OCI-LY7 (cell line): ENCODE data around the gene KPNA4.

ENCODE experiments used
- CTCF ChIP-seq: fragments of 200-600 bp; sonication (generic); conservative IDR thresholded peaks from 2 replicates; pipeline ENCODE4 v1.5.1; 2014; ENCODE audit warnings: mild to moderate bottlenecking, antibody characterized with exemption, low read length, moderate library complexity, mixed read lengths
- EZH2phosphoT487 ChIP-seq: fragments of 200-600 bp; sonication (generic); IDR thresholded peaks from 2 replicates; pipeline ENCODE4 v1.6.1; 2018; ENCODE audit warnings: low read depth, borderline replicate concordance, mild to moderate bottlenecking, mixed run types, antibody characterized with exemption, low read length, moderate library complexity, mixed read lengths

- TF ChIP-seq CTCF: no peak
- TF ChIP-seq EZH2phosphoT487: no peak
These were observed 89.5 kb downstream of the KPNA4 start for GRCh38 chr3:160475884-160476283.
